GM19099 (cell line): Measurements from ENCODE around the gene COL5A1.

ENCODE experiments used
- POLR2A ChIP-seq: IDR thresholded peaks from 3 replicates; pipeline ENCODE4 v1.6.1; 2011; ENCODE audit warnings: low read depth; ENCODE audit not compliant: insufficient read length; ENCODE audit errors: extremely low read depth

COL5A1 gene

DNA sequence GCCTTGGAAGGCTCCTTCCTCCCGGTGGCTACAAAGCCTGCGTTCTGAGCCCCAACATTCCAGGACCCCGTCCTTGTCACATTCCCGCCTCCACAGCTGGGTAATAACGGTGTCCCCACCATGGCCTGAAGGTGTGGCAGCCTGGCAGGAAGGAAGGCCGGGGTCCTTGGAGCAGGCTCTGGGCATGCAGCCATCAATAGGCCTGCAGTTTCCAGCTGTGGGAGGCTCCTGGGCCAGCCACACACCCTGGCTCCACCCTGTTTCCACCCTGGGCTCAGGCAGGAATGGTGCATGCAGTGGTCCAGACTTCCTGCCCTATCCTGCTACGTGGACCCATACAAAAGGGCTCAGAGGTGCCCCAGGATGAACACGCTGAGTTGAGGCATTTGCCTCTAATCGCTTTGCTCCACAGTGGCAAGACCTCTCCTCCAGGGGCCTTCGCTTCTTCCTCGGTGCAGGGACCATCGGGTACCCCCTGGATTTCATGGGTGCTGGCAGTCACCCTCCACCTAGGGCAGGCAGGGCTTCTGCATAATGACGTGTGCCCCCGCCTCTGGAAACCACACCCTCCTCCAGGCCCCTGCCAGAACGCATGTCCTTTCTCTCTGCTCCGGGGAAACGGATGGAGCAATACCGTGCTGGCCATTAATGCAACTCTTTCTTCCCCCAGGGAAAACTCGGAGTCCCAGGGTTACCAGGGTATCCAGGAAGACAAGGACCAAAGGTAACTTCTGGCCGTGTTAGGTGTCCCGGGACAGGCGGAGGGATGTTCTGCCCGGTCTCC is 143.9 kb downstream of the COL5A1 start:
- TF ChIP-seq POLR2A, result no peak

DNA sequence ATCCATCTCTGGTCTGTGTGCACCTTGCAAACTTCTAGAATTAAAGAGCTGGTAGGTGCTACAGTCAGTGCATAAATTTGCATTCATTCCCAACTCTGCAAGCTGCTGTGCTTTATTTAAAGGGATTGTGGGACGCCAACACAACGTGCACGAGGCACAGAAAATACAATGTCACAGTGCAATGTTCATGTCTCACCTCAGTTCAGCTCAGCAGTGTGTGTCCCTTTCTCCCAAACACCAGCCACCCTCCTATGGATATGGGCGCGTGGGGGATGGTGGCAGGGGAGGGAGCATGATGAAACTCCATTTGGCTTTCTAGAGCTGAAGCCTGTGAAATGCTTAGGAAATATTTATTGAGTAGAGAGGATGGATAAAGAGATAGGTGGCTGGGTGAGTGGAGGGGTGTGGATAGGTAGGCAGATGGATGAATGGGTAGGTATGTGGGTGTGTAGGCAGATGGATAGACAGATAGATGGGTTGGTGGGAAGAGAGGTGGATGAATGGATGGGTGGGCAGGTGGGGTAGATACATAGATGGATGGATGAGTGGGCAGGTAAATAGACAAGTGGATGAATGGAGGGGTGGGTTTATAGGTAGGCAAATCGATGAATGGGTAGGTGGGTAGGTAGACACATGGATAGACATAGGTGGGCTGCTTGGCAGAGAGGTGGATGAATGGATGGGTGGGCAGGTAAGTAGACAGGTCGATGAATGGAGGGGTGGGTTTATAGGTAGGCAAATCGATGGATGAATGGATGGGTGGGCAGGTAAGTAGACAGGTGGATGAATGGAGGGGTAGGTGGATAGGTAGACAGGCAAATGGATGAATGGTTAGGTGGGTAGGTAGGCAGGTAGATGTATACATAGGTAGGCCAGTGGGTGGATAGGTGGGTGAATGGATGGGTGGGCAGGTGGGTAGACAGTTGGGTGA is 146.3 kb downstream of the COL5A1 start:
- TF ChIP-seq POLR2A, result no peak

DNA sequence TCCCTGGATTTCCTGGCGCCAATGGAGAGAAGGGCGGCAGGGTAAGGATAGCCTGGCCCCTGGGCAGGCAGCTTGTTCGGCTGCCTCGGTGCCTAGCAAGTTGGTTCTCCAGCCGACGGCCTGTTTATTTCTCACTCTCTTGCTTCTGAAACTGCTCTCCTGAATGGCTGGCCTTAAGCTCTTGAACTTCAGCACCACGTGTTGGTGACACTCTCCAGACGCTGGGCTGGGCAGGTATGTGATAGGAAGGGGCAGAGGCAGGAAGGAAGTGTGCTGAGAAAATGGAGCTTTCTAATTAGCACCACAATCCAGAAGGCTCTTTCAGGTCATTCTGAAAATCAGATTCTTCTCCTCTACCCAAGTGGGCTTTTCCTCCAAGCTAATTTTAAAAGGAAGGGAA is 147.6 kb downstream of the COL5A1 start:
- TF ChIP-seq POLR2A, result no peak

DNA sequence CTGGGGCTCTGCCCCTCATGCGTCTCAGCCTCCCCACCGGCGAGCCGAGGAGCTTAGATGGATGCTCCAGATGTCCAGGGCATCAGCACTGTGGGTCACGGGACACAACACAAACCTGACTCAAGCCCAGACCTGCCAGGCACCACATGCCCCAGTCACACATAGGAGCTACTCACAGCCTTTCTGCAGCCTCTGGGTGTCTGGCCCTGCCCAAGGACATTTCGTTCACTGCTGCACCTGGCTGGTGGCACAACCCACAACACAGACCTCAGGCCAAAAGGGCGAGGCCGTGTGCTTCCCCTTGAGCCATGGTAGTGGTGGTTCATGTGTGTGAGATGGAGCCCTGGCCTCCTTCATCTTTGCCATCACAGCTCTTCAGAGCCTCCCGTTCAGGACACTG is 149.4 kb downstream of the COL5A1 start:
- no peak for TF ChIP-seq POLR2A

DNA sequence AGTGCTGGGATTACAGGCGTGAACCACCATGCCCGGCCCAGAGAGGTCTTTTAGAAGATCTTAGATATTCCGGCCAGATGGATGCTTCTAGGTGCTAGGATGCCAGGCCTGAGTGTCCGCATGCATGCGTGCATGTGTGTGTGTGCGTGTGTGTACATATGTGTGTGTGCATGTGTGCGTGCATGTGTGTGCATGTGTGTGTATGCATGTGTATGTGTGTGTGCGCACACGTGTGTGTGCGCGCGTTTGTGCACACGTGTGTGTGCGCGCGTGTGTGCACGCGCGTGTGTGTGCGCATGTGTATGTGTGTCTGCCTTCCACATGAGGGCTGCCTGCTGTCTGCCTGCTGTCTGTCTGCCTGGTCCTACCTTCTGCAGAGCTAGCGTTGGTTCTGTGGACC is 151.0 kb downstream of the COL5A1 start:
- TF ChIP-seq POLR2A, result no peak

DNA sequence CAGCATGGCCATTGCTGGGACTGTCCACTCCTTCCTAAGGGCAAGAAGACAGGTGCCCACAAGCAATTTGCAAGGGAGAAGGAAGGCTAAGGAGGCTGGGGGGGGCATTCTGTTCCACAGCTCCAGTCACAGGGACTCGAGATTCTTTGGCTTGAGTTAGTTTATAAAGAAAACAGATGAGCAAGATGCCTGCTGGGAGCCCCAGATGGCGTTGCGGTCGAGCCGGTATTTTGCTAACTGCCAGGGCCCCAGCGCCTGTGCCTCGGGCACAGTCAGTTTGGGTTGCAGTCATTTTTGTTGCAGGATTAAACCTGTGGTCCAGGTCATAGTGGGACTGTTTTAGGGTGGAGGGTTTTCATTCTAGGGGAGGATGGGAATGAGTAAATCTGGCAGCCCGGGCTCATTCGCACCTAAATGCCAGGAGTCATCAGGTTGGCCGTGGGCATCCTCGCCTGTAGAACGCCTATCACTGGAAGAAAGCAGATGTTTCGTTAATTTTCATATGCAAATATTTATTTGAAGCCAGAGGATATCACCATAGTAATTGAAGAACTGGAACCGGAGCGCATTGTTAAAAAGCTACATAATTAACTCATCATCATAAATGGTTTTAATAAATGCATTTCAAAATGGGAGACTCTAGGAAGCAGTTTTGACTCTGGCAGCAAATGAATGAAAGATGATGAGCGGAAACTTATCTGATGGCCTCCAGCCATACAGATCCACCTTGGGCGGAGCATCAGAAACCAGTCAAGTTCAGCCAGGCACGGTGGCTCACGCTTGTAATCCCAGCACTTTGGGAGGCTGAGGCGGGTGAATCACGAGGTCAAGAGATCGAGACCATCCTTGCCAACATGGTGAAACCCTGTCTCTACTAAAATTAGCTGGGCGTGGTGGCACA is 151.9 kb downstream of the COL5A1 start:
- TF ChIP-seq POLR2A, result no peak

DNA sequence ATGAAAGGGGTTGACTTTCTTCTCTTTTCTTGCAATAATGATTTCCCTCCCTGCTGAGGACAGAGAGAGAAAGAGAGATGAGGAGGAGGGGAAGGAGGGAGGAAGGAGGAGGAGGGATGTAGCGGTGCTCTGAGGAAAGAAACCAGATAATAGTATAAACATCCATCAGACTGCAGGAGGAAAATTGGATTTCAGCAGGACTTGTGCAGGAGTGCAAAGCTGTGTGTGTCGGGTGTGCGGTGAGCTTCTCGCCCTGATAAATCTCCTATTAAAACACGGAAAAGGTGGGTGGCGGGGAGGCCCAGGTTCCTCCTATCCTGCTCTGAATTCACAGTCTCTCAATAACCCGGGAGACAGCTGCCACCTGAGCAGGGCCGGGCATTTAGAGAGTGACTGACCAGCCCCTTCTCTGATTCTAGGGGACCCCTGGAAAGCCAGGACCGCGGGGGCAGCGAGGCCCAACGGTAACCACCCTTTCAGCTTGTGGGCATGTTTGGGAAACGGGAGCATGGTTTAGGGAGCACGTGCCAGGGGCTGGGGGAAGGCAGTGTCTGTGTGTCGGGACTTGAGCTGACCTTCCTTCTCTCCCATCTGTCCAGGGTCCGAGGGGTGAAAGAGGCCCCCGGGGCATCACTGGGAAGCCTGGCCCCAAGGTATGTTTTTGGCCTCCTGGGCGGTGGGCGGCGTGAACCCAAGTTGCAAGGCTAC is 153.2 kb downstream of the COL5A1 start:
- TF ChIP-seq POLR2A, result no peak

DNA sequence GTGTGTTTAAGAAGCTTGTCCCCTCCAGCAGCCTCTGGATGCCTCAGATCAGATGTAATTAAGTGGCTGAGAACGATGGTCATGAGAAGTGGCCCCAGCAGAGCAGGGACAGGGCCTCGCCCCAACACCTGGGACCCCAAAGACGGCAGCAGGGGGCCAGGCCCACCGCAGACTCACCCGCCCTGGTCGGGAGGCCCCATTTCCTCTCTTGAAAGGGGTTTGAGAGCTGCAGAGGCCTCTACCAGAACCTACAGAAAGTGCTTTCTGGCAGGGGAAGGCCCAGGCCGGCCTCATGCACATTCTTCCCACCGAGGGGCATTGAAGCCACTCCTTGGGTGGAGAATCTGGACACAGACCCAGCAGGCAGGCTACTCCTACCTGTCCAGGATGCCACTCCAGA is 153.8 kb downstream of the COL5A1 start:
- TF ChIP-seq POLR2A, result no peak

DNA sequence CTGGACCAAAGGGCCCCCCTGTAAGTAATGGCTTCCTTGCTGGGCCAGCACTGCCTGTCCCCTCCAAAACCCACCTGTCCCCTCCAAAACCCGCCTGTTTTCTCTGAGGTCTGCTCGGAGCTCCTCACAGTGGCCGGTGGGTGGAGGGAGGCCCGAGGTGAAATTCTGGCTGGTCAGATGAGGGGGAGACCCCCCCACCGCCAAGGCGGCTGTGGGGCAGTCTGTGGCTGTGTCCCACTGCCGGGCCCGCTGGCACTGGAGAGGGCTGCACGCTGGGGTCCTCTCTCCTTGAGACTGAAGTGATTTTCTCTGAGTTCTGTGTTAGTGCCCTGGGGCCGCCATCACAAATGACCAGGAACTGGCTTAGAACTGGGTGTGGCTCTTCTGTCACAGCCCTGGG is 155.3 kb downstream of the COL5A1 start:
- no peak for TF ChIP-seq POLR2A

DNA sequence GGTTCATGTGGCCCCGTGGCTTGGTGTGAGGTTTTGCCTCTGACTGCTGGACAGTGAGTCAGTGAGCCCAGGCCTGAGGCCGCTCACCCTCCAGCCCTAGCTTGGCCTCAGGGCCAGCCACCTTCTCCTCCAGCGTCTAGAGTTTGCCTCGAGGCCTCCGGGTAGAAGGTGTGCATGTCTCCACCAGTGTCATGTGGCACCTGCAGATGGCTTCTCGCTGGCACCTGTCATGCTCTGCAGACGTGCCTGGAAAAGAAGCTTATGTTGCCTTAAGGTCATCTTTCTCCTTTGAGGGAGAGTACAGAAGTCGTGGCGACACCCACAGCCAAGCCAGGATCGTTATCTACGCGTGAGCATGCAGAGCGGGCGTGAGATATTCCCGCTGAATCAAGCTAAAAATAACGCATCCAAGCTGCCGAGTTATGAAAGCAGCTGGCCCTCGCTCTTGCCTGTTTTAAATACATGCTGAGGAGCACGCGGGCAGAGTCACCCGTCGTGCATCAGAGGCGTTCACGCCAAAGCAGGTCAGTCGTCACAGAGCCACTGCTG is 159.3 kb downstream of the COL5A1 start:
- TF ChIP-seq POLR2A, result no peak

DNA sequence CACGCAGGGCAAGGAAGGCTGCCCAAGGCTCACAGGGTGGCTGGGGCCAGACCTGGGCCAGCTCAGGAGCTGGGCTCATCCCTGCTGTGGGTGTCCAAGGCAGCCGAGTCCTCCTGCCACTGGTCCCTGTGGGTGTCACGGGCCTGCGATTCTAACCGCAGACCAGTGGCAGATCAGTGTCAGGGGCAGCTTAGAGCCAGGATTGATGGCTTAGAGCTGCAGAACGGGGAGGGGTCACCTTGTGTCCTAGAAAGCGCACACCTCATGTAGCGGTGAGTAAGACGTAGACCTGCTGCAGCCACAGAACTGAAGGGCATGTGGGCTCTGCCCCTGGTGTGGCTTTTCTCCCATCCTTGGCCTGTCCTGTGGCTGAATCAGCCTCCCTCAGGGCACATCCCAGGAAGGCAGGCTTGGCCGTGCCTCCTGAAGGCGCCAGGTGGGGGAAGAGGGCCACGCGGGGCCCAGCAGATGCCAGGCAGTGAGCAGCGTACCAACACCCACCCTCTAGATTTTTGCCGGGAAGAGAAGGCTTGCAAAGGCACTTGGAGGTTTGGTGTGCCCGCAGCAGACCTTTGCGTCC is 160.7 kb downstream of the COL5A1 start:
- no peak for TF ChIP-seq POLR2A

DNA sequence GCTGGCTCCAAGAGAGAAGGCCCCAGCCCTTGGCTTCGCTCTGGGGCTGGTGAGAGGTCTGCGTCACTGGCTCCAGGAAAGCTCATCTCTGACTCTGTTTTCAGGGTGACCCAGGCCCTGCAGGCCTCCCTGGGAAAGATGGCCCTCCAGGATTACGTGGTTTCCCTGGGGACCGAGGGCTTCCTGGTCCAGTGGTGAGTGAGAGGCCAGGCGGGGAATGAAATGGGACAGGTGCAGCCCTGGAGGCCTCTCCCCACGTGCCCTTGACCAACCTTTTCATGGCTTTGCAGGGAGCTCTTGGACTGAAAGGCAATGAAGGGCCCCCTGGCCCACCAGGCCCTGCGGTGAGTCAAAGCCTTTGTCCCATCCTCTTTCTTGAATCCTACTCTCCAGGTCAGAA is 163.3 kb downstream of the COL5A1 start:
- no peak for TF ChIP-seq POLR2A

DNA sequence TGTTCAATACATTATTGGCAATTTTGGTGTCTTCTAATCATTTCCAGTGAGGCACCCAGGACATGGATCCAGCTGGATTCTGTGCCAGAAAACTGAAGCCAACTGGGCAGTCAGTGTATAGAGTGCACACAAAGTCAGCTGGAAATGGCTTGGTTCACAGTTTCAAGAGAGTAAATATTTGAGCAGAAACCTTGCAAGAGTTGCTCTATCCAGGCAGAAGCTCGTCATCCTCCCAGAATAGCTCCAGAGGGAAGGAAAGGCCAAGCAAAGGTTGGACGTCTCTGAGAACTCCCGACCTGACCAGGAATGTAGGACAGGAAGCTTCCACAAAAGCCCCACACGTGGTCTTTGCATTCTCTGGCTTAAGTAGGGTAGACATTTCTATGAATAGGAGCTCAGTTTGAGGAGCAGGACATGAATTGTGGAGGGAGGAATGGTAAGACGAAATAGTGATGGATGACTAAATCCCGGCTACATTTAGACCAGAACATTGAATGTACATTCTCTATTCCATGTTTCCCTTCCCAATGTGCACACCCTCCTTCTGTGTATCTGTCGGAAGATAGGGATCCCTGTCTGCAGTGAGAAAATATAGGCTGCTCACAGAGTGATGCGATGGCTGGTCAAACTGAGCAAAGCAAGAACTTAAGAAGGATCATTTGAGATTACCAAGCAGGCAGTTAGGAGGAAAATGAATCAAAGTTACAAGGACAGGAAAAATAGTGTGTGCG is 166.3 kb downstream of the COL5A1 start:
- TF ChIP-seq POLR2A, result no peak

DNA sequence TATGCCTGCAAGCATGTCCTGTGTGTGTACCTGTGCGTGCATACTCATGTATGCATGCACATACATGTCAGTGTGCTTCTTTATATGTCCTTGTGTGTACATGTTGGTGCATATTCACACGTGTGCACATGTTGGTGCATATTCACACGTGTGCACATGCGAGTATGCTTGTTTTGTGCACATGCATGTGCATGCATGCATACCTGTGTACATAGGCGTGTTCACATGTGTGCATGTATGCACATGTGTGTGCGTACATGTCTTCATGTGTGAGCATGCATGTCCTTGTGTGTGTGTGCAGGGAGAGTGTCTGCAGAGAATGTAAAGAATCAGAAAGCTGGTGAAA is 166.8 kb downstream of the COL5A1 start:
- TF ChIP-seq POLR2A, result no peak

DNA sequence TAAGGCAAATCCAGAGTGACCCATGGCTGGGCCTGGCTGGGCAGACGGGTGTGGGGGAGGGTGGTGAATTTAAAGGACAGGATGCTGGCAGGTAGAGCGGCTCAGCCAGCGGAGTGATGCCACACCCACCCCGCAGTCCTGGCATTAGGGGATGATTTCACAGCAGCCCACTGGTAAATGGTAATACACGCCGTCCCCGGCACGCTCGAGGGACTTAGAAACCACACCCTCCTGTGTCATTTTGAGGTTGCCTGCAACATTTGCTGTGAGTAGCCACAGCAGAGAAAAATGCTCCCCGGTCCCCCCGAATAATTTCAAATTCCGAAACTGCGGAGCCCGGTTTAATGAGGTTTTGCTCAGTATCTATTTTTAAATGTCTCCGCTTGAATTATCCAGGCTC is 167.7 kb downstream of the COL5A1 start:
- TF ChIP-seq POLR2A, result no peak
